Caco-2 (cell line): ENCODE data around the gene ADAM23. TPM values are rescaled to one million over a fixed set of nuclear protein-coding genes. Genes with fewer than 3 reads are reported as not detected.

Experiments
- BruUV-seq: library from RNA; stranded (reverse); fragments of 400-500 nt; replicated peaks from 2 replicates; lab custom pipeline; 2021; lab: Mats Ljungman, UMichigan
- CTCF ChIA-PET: fragments of 300-600 bp; sonication (Branson Sonifier 250); formaldehyde crosslinking; loops from one replicate; lab custom pipeline; 2022; ENCODE audit warnings: antibody characterized with exemption; lab: Charles Lee
- POLR2A ChIA-PET: fragments of 300-600 bp; sonication (Branson Sonifier 250); formaldehyde crosslinking; loops from one replicate; lab custom pipeline; 2022; ENCODE audit warnings: antibody characterized with exemption; lab: Charles Lee
- DNase-seq, 2 experiments: peaks; one replicate each; pipeline versions ENCODE4 v3.0.0 to v3.0.0-alpha.2; 2020 to 2022
- H3K27me3 ChIP-seq: replicated peaks from 2 replicates; pipeline ENCODE4 v1.6.0; 2011; ENCODE audit warnings: low read length; ENCODE audit not compliant: control insufficient read depth, insufficient read depth
- H3K36me3 ChIP-seq: 2 replicates; pipeline ENCODE4 v1.5.1; 2011; ENCODE audit warnings: low read length; ENCODE audit not compliant: control insufficient read depth, insufficient read depth
- H3K4me1 ChIP-seq: fragments of 250-450 bp; sonication (Bioruptor Pico); 2 replicates; pipeline ENCODE4 v1.5.1; 2020; ENCODE audit warnings: mild to moderate bottlenecking
- H3K4me3 ChIP-seq: 2 replicates; pipeline ENCODE4 v1.5.1; 2011; ENCODE audit warnings: low read depth, mild to moderate bottlenecking, control low read depth, low read length
- H3K9me3 ChIP-seq: fragments of 250-450 bp; sonication (Bioruptor Pico); 2 replicates; pipeline ENCODE4 v1.5.1; 2020; ENCODE audit warnings: mild to moderate bottlenecking, moderate library complexity
- H3K27ac Mint-ChIP-seq: one replicate; pipeline ENCODE4 v1.8.0; 2022; ENCODE audit warnings: mixed read lengths; ENCODE audit not compliant: unreplicated experiment
- H3K27me3 Mint-ChIP-seq: one replicate; pipeline ENCODE4 v1.8.0; 2022; ENCODE audit warnings: mixed read lengths; ENCODE audit not compliant: insufficient read depth, unreplicated experiment
- H3K36me3 Mint-ChIP-seq: one replicate; pipeline ENCODE4 v1.8.0; 2022; ENCODE audit warnings: mild to moderate bottlenecking, mixed read lengths; ENCODE audit not compliant: insufficient read depth, unreplicated experiment
- H3K4me1 Mint-ChIP-seq: one replicate; pipeline ENCODE4 v1.8.0; 2022; ENCODE audit warnings: low read depth, mixed read lengths; ENCODE audit not compliant: unreplicated experiment
- H3K4me3 Mint-ChIP-seq: one replicate; pipeline ENCODE4 v1.8.0; 2022; ENCODE audit warnings: mild to moderate bottlenecking, moderate library complexity, mixed read lengths; ENCODE audit not compliant: unreplicated experiment
- H3K9me3 Mint-ChIP-seq: one replicate; pipeline ENCODE4 v1.8.0; 2022; ENCODE audit warnings: mixed read lengths; ENCODE audit not compliant: unreplicated experiment
- CTCF ChIP-seq, 2 experiments: fragments of 200-600 bp in 1 of 2; IDR thresholded peaks; 1 replicate in 1 of 2; 2 replicates in 1 of 2; pipeline versions ENCODE4 v1.5.1 to v1.8.0; 2011 to 2022; ENCODE audit warnings: antibody characterized with exemption in 1 of 2, control low read depth in 1 of 2, inconsistent platforms in 1 of 2, low read depth in 1 of 2, low read length in 1 of 2, mild to moderate bottlenecking in 1 of 2, moderate library complexity in 1 of 2; ENCODE audit not compliant: insufficient read depth in 1 of 2, severe bottlenecking in 1 of 2, unreplicated experiment in 1 of 2
- intact Hi-C: fragments of 100-400 bp; cut with micrococcal nuclease; formaldehyde crosslinking; loops from one replicate; pipeline ENCODE4 v1.10.0; 2022; ENCODE audit not compliant: unreplicated experiment
- total RNA-seq: library from RNA; stranded (reverse); gene quantifications from 2 replicates; pipeline ENCODE4 v1.2.3, GENCODE V29; 2022

ADAM23 gene
- total RNA-seq, 1 experiment from 2014 or later, result 55.1 TPM

- BruUV-seq, result no TSS peak
- H3K4me3 ChIP-seq, result no peak overlapping the region
- ChIA-PET CTCF (interaction anchor here (1.1 kb wide), 1 partner anchor 223 kb away, joined by 5 read pairs; no protein-coding TSS in a partner anchor), POLR2A (no interaction called here)
- no peak for TF ChIP-seq CTCF (IDR thresholded peaks at IDR 0.05; ENCODE audit: insufficient read depth in 1 of 2, low read depth in 1 of 2, low read length in 1 of 2, severe bottlenecking in 1 of 2, unreplicated experiment in 1 of 2)
- DNase-seq, result peak in 1 of 2 experiments; percentile 9
- Mint-ChIP-seq H3K4me3 (no peak overlapping the region), H3K9me3 (no peaks in the 10 kb centered on the region), H3K27me3 (no peaks in the 10 kb centered on the region), H3K27ac (peak overlapping the region; percentile 54), H3K36me3 (no peaks in the 10 kb centered on the region), H3K4me1 (peaks cover 9% of the 10 kb centered on the region)
- intact Hi-C loops, result no loop called here
- 0 out of 2 replicates have a peak, but pooled peaks cover 9% of the 10 kb centered on the region for H3K4me1 ChIP-seq
- H3K36me3 ChIP-seq, result no peaks in the 10 kb centered on the region
- no peaks in the 10 kb centered on the region for H3K27me3 ChIP-seq
- H3K9me3 ChIP-seq, result no peaks in the 10 kb centered on the region
Observed at GRCh38 chr2:206615417-206616089, 172.2 kb downstream of the ADAM23 start.

GRCh38 chr2:206616151-206616550 lies 172.8 kb downstream of the ADAM23 start:
- POLR2A ChIA-PET, result no interaction called here
- no peaks in the 10 kb centered on the region for H3K9me3 Mint-ChIP-seq
- intact Hi-C loops, result no loop called here
- no peak overlapping the region for H3K27ac Mint-ChIP-seq
- CTCF ChIA-PET, result interaction anchor here (1.1 kb wide), 1 partner anchor 224 kb away, joined by 5 read pairs; no protein-coding TSS in a partner anchor
- H3K9me3 ChIP-seq, result no peaks in the 10 kb centered on the region
- H3K36me3 Mint-ChIP-seq, result no peaks in the 10 kb centered on the region
- no peaks in the 10 kb centered on the region for H3K27me3 Mint-ChIP-seq
- no peak overlapping the region for H3K4me3 ChIP-seq
- no peaks in the 10 kb centered on the region for H3K36me3 ChIP-seq
- BruUV-seq, result no TSS peak
- no peak for TF ChIP-seq CTCF (IDR thresholded peaks at IDR 0.05; ENCODE audit: insufficient read depth in 1 of 2, low read depth in 1 of 2, low read length in 1 of 2, severe bottlenecking in 1 of 2, unreplicated experiment in 1 of 2)
- no peak overlapping the region for H3K4me3 Mint-ChIP-seq
- peaks cover 9% of the 10 kb centered on the region for H3K4me1 Mint-ChIP-seq
- DNase-seq, result no peak
- no peaks in the 10 kb centered on the region for H3K27me3 ChIP-seq
- 0 out of 2 replicates have a peak, but pooled peaks cover 9% of the 10 kb centered on the region for H3K4me1 ChIP-seq

GRCh38 chr2:206619011-206619410 lies 175.7 kb downstream of the ADAM23 start:
- Mint-ChIP-seq H3K36me3 (no peaks in the 10 kb centered on the region), H3K9me3 (no peaks in the 10 kb centered on the region), H3K27ac (no peak overlapping the region), H3K4me1 (peaks cover 9% of the 10 kb centered on the region), H3K27me3 (no peaks in the 10 kb centered on the region), H3K4me3 (no peak overlapping the region)
- no peak overlapping the region for H3K4me3 ChIP-seq
- no peaks in the 10 kb centered on the region for H3K36me3 ChIP-seq
- CTCF ChIA-PET, result no interaction called here
- no peaks in the 10 kb centered on the region for H3K27me3 ChIP-seq
- TF ChIP-seq CTCF (IDR thresholded peaks at IDR 0.05; ENCODE audit: insufficient read depth in 1 of 2, low read depth in 1 of 2, low read length in 1 of 2, severe bottlenecking in 1 of 2, unreplicated experiment in 1 of 2), result no peak
- POLR2A ChIA-PET, result no interaction called here
- H3K9me3 ChIP-seq, result no peaks in the 10 kb centered on the region
- DNase-seq, result no peak
- intact Hi-C loops, result no loop called here
- BruUV-seq, result no TSS peak
- 0 out of 2 replicates have a peak, but pooled peaks cover 9% of the 10 kb centered on the region for H3K4me1 ChIP-seq
